ENCODE measurements around the gene DYNLT4.

- no peak for TF ChIP-seq ARID4B (CRISPR knock-in tag; IDR thresholded peaks at IDR 0.05; ENCODE audit: borderline replicate concordance)
- no peak for TF ChIP-seq CTCF (IDR thresholded peaks at IDR 0.05)
- TF ChIP-seq AR (CRISPR knock-in tag; IDR thresholded peaks at IDR 0.05): no peak
- TF ChIP-seq ZNF532 (CRISPR knock-in tag; IDR thresholded peaks at IDR 0.05; ENCODE audit: borderline replicate concordance): no peak
- no peak for TF ChIP-seq GABPB1 (CRISPR knock-in tag; IDR thresholded peaks at IDR 0.05)
- TF ChIP-seq ZSCAN18 (CRISPR knock-in tag; IDR thresholded peaks at IDR 0.05): no peak
- TF ChIP-seq NFYB (CRISPR knock-in tag; conservative IDR thresholded peaks at IDR 0.05; ENCODE audit: low read depth): no peak
- TF ChIP-seq STAT6 (CRISPR knock-in tag; conservative IDR thresholded peaks at IDR 0.05; ENCODE audit: low read depth): no peak
Measured at GRCh38 chr1:44759077-44759476, 48.1 kb downstream of the DYNLT4 start.

Measured in WTC11 (cell line).